ENCODE data around the gene PRR19.

Gene PRR19

GRCh38 chr19:42290136-42290522 is 11.8 kb upstream of the PRR19 start:
- TF ChIP-seq FOXM1 (IDR thresholded peaks at IDR 0.05; ENCODE audit: borderline replicate concordance, low read depth), result no peak
- TF ChIP-seq YY1 (IDR thresholded peaks at IDR 0.05; ENCODE audit: low read depth), result no peak
- no peak for TF ChIP-seq RAD21 (IDR thresholded peaks at IDR 0.05; ENCODE audit: low read depth)
- no peak for TF ChIP-seq MAX (IDR thresholded peaks at IDR 0.05)
- no peak for TF ChIP-seq CREB1 (IDR thresholded peaks at IDR 0.05; ENCODE audit: low read depth)
- TF ChIP-seq EGR1 (IDR thresholded peaks at IDR 0.05), result no peak
- TF ChIP-seq USF1 (IDR thresholded peaks at IDR 0.05), result no peak
- no peak for TF ChIP-seq NFIC (IDR thresholded peaks at IDR 0.05)
- no peak for TF ChIP-seq ZBTB7A (IDR thresholded peaks at IDR 0.05; ENCODE audit: low read depth)

DNA sequence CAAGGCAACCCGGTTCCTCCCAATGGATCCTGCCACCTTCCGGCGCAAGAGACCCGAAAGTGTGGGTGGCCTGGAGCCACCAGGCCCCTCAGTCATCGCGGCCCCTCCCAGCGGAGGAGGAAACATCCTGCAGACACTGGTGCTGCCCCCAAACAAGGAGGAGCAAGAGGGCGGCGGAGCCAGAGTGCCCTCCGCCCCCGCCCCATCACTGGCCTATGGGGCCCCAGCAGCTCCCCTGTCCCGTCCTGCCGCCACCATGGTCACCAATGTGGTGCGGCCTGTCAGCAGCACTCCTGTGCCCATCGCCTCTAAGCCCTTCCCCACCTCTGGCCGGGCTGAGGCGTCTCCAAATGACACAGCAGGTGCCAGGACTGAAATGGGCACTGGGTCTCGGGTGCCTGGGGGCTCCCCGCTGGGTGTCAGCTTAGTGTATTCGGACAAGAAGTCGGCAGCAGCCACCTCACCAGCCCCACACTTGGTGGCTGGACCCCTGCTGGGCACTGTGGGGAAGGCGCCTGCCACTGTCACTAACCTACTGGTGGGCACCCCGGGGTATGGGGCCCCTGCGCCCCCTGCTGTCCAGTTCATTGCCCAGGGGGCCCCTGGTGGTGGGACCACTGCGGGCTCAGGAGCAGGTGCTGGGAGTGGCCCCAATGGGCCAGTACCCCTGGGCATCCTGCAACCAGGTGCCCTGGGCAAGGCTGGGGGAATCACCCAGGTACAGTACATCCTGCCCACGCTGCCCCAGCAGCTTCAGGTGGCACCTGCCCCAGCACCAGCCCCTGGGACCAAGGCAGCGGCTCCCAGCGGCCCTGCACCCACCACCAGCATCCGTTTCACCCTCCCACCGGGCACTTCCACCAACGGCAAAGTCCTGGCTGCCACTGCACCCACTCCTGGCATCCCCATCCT is 11.2 kb upstream of the PRR19 start:
- TF ChIP-seq CREB1 (IDR thresholded peaks at IDR 0.05; ENCODE audit: low read depth) (no peak), EP300 (IDR thresholded peaks at IDR 0.05; ENCODE audit: borderline replicate concordance) (no peak), RAD21 (IDR thresholded peaks at IDR 0.05; ENCODE audit: low read depth) (no peak), TAF1 (IDR thresholded peaks at IDR 0.05; ENCODE audit: low read depth) (no peak), FOXM1 (IDR thresholded peaks at IDR 0.05; ENCODE audit: borderline replicate concordance, low read depth) (no peak), TEAD4 (IDR thresholded peaks at IDR 0.05) (no peak), EGR1 (IDR thresholded peaks at IDR 0.05) (no peak), CEBPB (IDR thresholded peaks at IDR 0.05) (no peak), NFIC (IDR thresholded peaks at IDR 0.05) (no peak), USF1 (IDR thresholded peaks at IDR 0.05) (no peak), MAX (IDR thresholded peaks at IDR 0.05) (no peak), YY1 (IDR thresholded peaks at IDR 0.05; ENCODE audit: low read depth) (no peak), REST (IDR thresholded peaks at IDR 0.05; ENCODE audit: low read depth) (no peak), TCF12 (IDR thresholded peaks at IDR 0.05; ENCODE audit: low read depth) (no peak), ZBTB7A (IDR thresholded peaks at IDR 0.05; ENCODE audit: low read depth) (no peak)

DNA sequence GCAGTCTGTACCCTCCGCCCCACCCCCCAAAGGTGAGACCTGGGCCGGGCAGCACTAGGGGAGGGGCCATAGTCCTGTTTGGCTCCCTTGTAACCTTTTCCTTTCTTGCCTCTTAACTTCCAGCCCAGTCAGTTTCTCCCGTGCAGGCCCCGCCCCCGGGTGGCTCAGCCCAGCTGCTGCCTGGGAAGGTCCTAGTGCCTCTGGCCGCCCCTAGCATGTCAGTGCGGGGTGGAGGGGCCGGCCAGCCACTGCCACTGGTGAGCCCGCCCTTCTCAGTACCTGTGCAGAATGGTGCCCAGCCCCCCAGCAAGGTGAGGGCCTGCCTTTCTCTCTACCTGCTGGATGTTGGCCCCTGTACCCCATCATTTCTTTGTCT is 10.5 kb upstream of the PRR19 start:
- TF ChIP-seq TEAD4 (IDR thresholded peaks at IDR 0.05), result no peak
- no peak for TF ChIP-seq CEBPB (IDR thresholded peaks at IDR 0.05)
- TF ChIP-seq FOXM1 (IDR thresholded peaks at IDR 0.05; ENCODE audit: borderline replicate concordance, low read depth), result no peak
- no peak for TF ChIP-seq RAD21 (IDR thresholded peaks at IDR 0.05; ENCODE audit: low read depth)
- no peak for TF ChIP-seq TAF1 (IDR thresholded peaks at IDR 0.05; ENCODE audit: low read depth)
- TF ChIP-seq EGR1 (IDR thresholded peaks at IDR 0.05), result no peak
- TF ChIP-seq REST (IDR thresholded peaks at IDR 0.05; ENCODE audit: low read depth), result no peak
- no peak for TF ChIP-seq ZBTB7A (IDR thresholded peaks at IDR 0.05; ENCODE audit: low read depth)
- TF ChIP-seq TCF12 (IDR thresholded peaks at IDR 0.05; ENCODE audit: low read depth), result no peak
- TF ChIP-seq NFIC (IDR thresholded peaks at IDR 0.05), result no peak

GRCh38 chr19:42292042-42292960 is 9.6 kb upstream of the PRR19 start:
- no peak for TF ChIP-seq YY1 (IDR thresholded peaks at IDR 0.05; ENCODE audit: low read depth)
- TF ChIP-seq NFIC (IDR thresholded peaks at IDR 0.05), result no peak
- TF ChIP-seq TAF1 (IDR thresholded peaks at IDR 0.05; ENCODE audit: low read depth), result no peak
- no peak for TF ChIP-seq RAD21 (IDR thresholded peaks at IDR 0.05; ENCODE audit: low read depth)
- TF ChIP-seq EGR1 (IDR thresholded peaks at IDR 0.05), result no peak
- no peak for TF ChIP-seq CREB1 (IDR thresholded peaks at IDR 0.05; ENCODE audit: low read depth)
- TF ChIP-seq FOXM1 (IDR thresholded peaks at IDR 0.05; ENCODE audit: borderline replicate concordance, low read depth), result no peak
- TF ChIP-seq USF1 (IDR thresholded peaks at IDR 0.05), result no peak
